Naive thymus-derived CD8-positive, alpha-beta T cell (primary cell): ENCODE data around the gene RPL27A. TPM values are rescaled to one million over a fixed set of nuclear protein-coding genes. Genes with fewer than 3 reads are reported as not detected.
A peak's percentile ranks its signal among the peaks of the same experiment; 100 is the strongest.

Experiments used
- ATAC-seq, 2 donors: fragments of 150-1000 bp; cut with Tn5 transposase in 1 of 2; sonication (Bioruptor Pico), chemical (Tn5 transposase) in 1 of 2; 1 replicate in 1 of 2; 2 replicates in 1 of 2; pipeline ENCODE4 v1.10.0; 2021; ENCODE audit warnings: mild to moderate bottlenecking in 2 of 2, moderate library complexity in 2 of 2
- POLR2A ChIA-PET: fragments of 350-600 bp; sonication (Branson Sonifier 250); formaldehyde crosslinking; loops from one replicate; lab custom pipeline; 2021; ENCODE audit warnings: antibody characterized with exemption; lab: Charles Lee
- DNase-seq, 10 donors: peaks; one replicate each; pipeline versions ENCODE4 v3.0.0 to v3.0.0-alpha.2; 2020 to 2022
- H3K27ac Mint-ChIP-seq, 10 donors: one replicate each; pipeline ENCODE4 v1.8.0; 2020 to 2022; ENCODE audit warnings: mild to moderate bottlenecking in 10 of 10, mixed read lengths in 10 of 10, moderate library complexity in 4 of 10, inconsistent platforms in 1 of 10
- H3K27me3 Mint-ChIP-seq, 5 donors: one replicate each; pipeline ENCODE4 v1.8.0; 2021 to 2022; ENCODE audit warnings: mixed read lengths in 5 of 5
- H3K36me3 Mint-ChIP-seq, 3 donors: one replicate each; pipeline ENCODE4 v1.8.0; 2020 to 2022; ENCODE audit warnings: mixed read lengths in 3 of 3, mild to moderate bottlenecking in 2 of 3, inconsistent platforms in 1 of 3
- H3K4me1 Mint-ChIP-seq, 4 donors: one replicate each; pipeline ENCODE4 v1.8.0; 2021 to 2022; ENCODE audit warnings: mixed read lengths in 4 of 4
- H3K4me3 Mint-ChIP-seq, 10 donors: one replicate each; pipeline ENCODE4 v1.8.0; 2020 to 2022; ENCODE audit warnings: mild to moderate bottlenecking in 10 of 10, mixed read lengths in 10 of 10, moderate library complexity in 6 of 10, inconsistent platforms in 1 of 10
- H3K9me3 Mint-ChIP-seq, 9 donors: one replicate each; pipeline ENCODE4 v1.8.0; 2020 to 2022; ENCODE audit warnings: mixed read lengths in 9 of 9, mild to moderate bottlenecking in 3 of 9, inconsistent platforms in 1 of 9, moderate library complexity in 1 of 9
- polyA plus RNA-seq, 3 donors: library from polyadenylated mRNA; unstranded; fragments of 300-500 nt; fragmentation: Illumina TruSeq; gene quantifications; one replicate each; pipeline ENCODE4 v1.2.3, GENCODE V29; 2021
- total RNA-seq, 8 experiments: library from RNA in 2 of 8; stranded (reverse) in 2 of 8; gene quantifications; one replicate each; pipeline ENCODE4 v1.2.3 and lab custom pipeline; 2021 to 2026

Gene RPL27A
- total and polyA plus RNA-seq, 5 experiments from 2014 or later: 1,430 to 4,848 (median 4,481) TPM

- POLR2A ChIA-PET: no interaction called here
- Mint-ChIP-seq H3K4me3 (no peak overlapping the region), H3K9me3 (no peaks in the 10 kb centered on the region), H3K36me3 (no peaks in the 10 kb centered on the region), H3K27ac (no peak overlapping the region), H3K27me3 (peaks cover 0 to 4% (median 1%) of the 10 kb centered on the region in 5 donors), H3K4me1 (peaks cover 0 to 4% (median under 1%) of the 10 kb centered on the region in 4 donors)
- ATAC-seq (no peak), DNase-seq (no peak)
These were observed 22.6 kb downstream of the RPL27A start for GRCh38 chr11:8705146-8705545.

GRCh38 chr11:8706673-8707432 is 24.3 kb downstream of the RPL27A start:
- H3K4me3 Mint-ChIP-seq: no peak overlapping the region
- no peaks in the 10 kb centered on the region for H3K36me3 Mint-ChIP-seq
- peaks cover 0 to 4% (median under 1%) of the 10 kb centered on the region in 4 donors for H3K4me1 Mint-ChIP-seq
- ATAC-seq (no peak), DNase-seq (no peak)
- no peaks in the 10 kb centered on the region for H3K9me3 Mint-ChIP-seq
- H3K27ac Mint-ChIP-seq: no peak overlapping the region
- POLR2A ChIA-PET: no interaction called here
- peaks cover 0 to 4% (median 1%) of the 10 kb centered on the region in 5 donors for H3K27me3 Mint-ChIP-seq

GRCh38 chr11:8707541-8708191 is 25.1 kb downstream of the RPL27A start:
- DNase-seq (no peak), ATAC-seq (no peak)
- Mint-ChIP-seq H3K27ac (no peak overlapping the region), H3K4me1 (peaks cover 0 to 4% (median 0%) of the 10 kb centered on the region in 4 donors), H3K36me3 (no peaks in the 10 kb centered on the region), H3K27me3 (peaks cover 0 to 4% (median 1%) of the 10 kb centered on the region in 5 donors), H3K4me3 (no peak overlapping the region), H3K9me3 (no peaks in the 10 kb centered on the region)
- POLR2A ChIA-PET: no interaction called here

GRCh38 chr11:8709002-8709672 is 26.5 kb downstream of the RPL27A start:
- H3K9me3 Mint-ChIP-seq: no peaks in the 10 kb centered on the region
- H3K4me3 Mint-ChIP-seq: no peak overlapping the region
- ATAC-seq (no peak), DNase-seq (no peak)
- POLR2A ChIA-PET: no interaction called here
- peaks cover 0 to 4% (median 0%) of the 10 kb centered on the region in 4 donors for H3K4me1 Mint-ChIP-seq
- H3K27ac Mint-ChIP-seq: no peak overlapping the region
- peaks cover 0 to 4% (median 1%) of the 10 kb centered on the region in 5 donors for H3K27me3 Mint-ChIP-seq
- H3K36me3 Mint-ChIP-seq: no peaks in the 10 kb centered on the region

- H3K27ac Mint-ChIP-seq: peak overlapping the region in 1 of 10 donors; percentile 50
- H3K9me3 Mint-ChIP-seq: no peaks in the 10 kb centered on the region
- no peak overlapping the region for H3K4me3 Mint-ChIP-seq
- H3K4me1 Mint-ChIP-seq: peaks cover 0 to 4% (median 0%) of the 10 kb centered on the region in 4 donors
- ATAC-seq (no peak), DNase-seq (no peak)
- H3K36me3 Mint-ChIP-seq: no peaks in the 10 kb centered on the region
- peaks cover 0 to 4% (median 1%) of the 10 kb centered on the region in 5 donors for H3K27me3 Mint-ChIP-seq
- POLR2A ChIA-PET: no interaction called here
These were observed 27.2 kb downstream of the RPL27A start for GRCh38 chr11:8709777-8710176.

GRCh38 chr11:8711895-8712442 is 29.4 kb downstream of the RPL27A start:
- POLR2A ChIA-PET: no interaction called here
- Mint-ChIP-seq H3K4me3 (no peak overlapping the region), H3K9me3 (no peaks in the 10 kb centered on the region), H3K27ac (peak overlapping the region in 1 of 10 donors; percentile 38), H3K36me3 (no peaks in the 10 kb centered on the region), H3K27me3 (peaks cover 0 to 10% (median 1%) of the 10 kb centered on the region in 5 donors), H3K4me1 (peaks cover 0 to 2% (median under 1%) of the 10 kb centered on the region in 4 donors)
- DNase-seq (no peak), ATAC-seq (no peak)

- ATAC-seq: no peak
These were observed 29.9 kb downstream of the RPL27A start for GRCh38 chr11:8712506-8712905.

GRCh38 chr11:8713760-8714454 is 31.3 kb downstream of the RPL27A start:
- H3K27me3 Mint-ChIP-seq: peaks cover 0 to 10% (median 3%) of the 10 kb centered on the region in 5 donors
- peaks cover 0 to 15% (median 8%) of the 10 kb centered on the region in 4 donors for H3K4me1 Mint-ChIP-seq
- H3K4me3 Mint-ChIP-seq: no peak overlapping the region
- H3K36me3 Mint-ChIP-seq: no peaks in the 10 kb centered on the region
- H3K9me3 Mint-ChIP-seq: no peaks in the 10 kb centered on the region
- ATAC-seq (no peak), DNase-seq (no peak)
- peak overlapping the region in 1 of 10 donors; percentile 46 for H3K27ac Mint-ChIP-seq
- POLR2A ChIA-PET: no interaction called here

More at GRCh38 chr11:8712506-8712905, 29.9 kb downstream of the RPL27A start:
- DNase-seq: no peak
- H3K36me3 Mint-ChIP-seq: no peaks in the 10 kb centered on the region
- H3K4me3 Mint-ChIP-seq: no peak overlapping the region
- H3K27me3 Mint-ChIP-seq: peaks cover 0 to 10% (median 1%) of the 10 kb centered on the region in 5 donors
- no peaks in the 10 kb centered on the region for H3K9me3 Mint-ChIP-seq
- H3K27ac Mint-ChIP-seq: peak overlapping the region in 1 of 10 donors; percentile 38
- H3K4me1 Mint-ChIP-seq: peaks cover 0 to 6% (median 5%) of the 10 kb centered on the region in 4 donors
- POLR2A ChIA-PET: no interaction called here

GRCh38 chr11:8714622-8715225 is 32.1 kb downstream of the RPL27A start:
- Mint-ChIP-seq H3K4me3 (no peak overlapping the region), H3K27me3 (peaks cover 0 to 10% (median 3%) of the 10 kb centered on the region in 5 donors), H3K27ac (no peak overlapping the region), H3K4me1 (peaks cover 0 to 15% (median 8%) of the 10 kb centered on the region in 4 donors), H3K9me3 (no peaks in the 10 kb centered on the region), H3K36me3 (no peaks in the 10 kb centered on the region)
- ATAC-seq: no peak
- POLR2A ChIA-PET: no interaction called here
- no peak for DNase-seq

GRCh38 chr11:8715501-8715900 is 32.9 kb downstream of the RPL27A start:
- H3K27ac Mint-ChIP-seq: no peak overlapping the region
- ATAC-seq: no peak
- H3K27me3 Mint-ChIP-seq: peaks cover 0 to 18% (median 3%) of the 10 kb centered on the region in 5 donors
- H3K4me1 Mint-ChIP-seq: peaks cover 0 to 15% (median 8%) of the 10 kb centered on the region in 4 donors
- no peaks in the 10 kb centered on the region for H3K9me3 Mint-ChIP-seq
- POLR2A ChIA-PET: no interaction called here
- no peak for DNase-seq
- H3K4me3 Mint-ChIP-seq: no peak overlapping the region
- H3K36me3 Mint-ChIP-seq: no peaks in the 10 kb centered on the region

- Mint-ChIP-seq H3K27me3 (peaks cover 1 to 37% (median 8%) of the 10 kb centered on the region in 5 donors), H3K27ac (no peak overlapping the region), H3K9me3 (no peaks in the 10 kb centered on the region), H3K4me1 (peaks cover 0 to 15% (median 8%) of the 10 kb centered on the region in 4 donors), H3K4me3 (no peak overlapping the region), H3K36me3 (no peaks in the 10 kb centered on the region)
- POLR2A ChIA-PET: no interaction called here
- no peak for DNase-seq
- no peak for ATAC-seq
These were observed 34.9 kb downstream of the RPL27A start for GRCh38 chr11:8717544-8717875.
